ENCODE results near the gene PACSIN2.
"Not testable (repeated sequence)": the region's sequence is repeated elsewhere in the genome, so short reads cannot be mapped to it uniquely, and the experiment has no call there.

The PACSIN2 gene

DNA sequence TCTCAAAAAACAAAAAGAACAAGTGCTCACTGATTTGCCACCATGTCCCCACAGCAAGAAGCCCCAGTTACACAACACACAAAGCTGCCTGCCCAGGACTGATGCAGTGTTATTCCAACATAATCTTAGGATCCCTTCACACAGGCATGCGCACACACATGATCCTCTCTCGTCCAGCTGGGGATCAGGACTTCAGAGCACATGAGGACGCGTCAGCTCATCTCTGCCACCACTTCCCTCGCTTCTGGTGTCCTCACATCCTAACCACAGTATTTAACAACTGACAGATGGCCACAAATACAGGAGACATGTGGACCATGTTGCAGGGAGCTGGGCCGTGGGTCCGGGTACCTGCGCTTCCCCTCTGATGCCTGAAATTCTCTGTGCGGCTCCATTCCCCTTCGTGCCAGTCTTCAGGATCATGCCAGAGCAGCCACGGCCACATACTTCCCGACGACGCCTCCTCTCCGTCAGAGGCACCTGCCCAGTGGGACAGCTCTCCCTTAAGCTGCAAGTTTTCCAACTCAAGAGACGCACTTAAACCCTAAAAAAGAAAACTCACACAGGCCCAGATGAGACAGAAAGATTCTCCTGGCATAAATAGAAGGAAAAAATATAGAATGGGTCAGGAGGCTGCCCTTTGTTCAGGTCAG is 68.3 kb downstream of the PACSIN2 start:
- no peak for DNase-seq (ENCODE audit: low read depth, low spot score)

DNA sequence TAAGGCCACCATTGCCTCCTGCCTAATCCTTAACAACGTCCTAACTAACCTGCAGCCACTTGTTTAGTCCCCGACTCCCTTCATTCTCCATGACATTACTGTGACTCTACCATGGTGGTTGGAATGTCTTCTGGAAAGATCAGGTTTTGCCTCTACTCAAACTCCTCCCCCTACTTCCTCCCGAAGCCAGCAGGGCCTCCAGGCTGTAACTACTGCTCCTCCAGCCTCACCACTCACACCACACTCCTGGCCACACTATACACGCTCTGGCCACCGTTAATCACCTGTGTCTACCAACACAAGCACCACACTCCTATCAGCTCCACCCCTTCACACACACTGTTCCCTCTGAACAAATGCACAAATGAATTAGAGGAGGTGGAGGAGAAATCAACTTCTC is 69.2 kb downstream of the PACSIN2 start:
- DNase-seq (ENCODE audit: low read depth, low spot score), result no peak

DNA sequence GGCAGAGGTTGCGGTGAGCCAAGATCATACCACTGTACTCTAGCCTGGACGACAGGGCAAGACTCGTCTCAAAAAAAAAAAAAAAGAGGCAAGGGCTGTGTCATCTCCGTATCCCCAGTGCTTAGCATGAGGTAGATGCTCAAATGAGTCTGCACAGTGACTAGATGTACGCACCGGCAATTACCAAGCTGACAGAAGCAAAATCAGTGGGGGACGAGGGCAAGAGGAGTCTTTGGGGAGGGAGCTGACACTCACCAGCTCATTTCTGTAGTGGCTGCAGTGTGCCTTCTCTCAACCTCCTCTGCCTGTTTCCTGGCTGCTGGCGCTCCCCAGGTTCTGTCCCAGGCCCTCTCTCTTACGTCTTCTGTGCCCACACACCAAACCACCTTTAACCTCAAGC is 69.9 kb downstream of the PACSIN2 start:
- no peak for DNase-seq (ENCODE audit: low read depth, low spot score)

DNA sequence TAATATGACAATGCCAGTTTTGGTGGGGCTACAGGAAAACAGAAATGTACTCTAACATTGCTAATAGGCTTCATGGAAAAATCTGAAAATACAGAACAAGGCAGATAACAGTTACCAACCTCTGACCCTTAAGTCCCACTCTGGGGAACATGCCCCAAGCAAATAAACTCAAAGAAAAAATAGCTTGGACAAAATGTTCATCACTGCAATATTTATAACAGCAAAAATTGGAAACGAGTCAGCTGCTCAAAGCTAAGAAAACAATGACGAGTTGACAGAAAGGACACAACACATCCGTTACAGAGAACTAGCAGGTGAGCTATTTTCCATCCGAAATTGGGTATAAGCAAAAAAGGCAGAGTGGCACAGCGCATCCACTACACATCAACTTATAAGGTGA is 70.5 kb downstream of the PACSIN2 start:
- no peak for DNase-seq (ENCODE audit: low read depth, low spot score)

DNA sequence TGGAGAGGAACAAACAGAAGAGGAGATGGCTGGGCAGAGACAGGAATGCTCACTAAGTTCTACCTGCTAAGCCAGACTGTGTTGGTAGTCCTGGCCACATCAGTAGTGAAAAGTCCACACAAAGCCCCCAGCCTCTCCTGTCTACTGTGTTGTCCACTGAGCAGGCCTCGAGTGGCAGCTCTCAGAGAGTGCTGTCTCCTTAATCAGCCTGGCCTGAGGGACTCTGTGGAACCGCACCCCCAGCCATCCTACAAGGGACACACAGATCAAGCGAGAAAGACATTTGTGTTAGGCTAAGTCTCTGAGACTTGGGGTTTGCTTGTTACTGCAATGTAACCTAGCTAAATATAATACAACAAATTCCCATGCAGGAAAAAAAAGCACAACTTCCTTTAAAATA is 71.0 kb downstream of the PACSIN2 start:
- no peak for DNase-seq (ENCODE audit: low read depth, low spot score)

DNA sequence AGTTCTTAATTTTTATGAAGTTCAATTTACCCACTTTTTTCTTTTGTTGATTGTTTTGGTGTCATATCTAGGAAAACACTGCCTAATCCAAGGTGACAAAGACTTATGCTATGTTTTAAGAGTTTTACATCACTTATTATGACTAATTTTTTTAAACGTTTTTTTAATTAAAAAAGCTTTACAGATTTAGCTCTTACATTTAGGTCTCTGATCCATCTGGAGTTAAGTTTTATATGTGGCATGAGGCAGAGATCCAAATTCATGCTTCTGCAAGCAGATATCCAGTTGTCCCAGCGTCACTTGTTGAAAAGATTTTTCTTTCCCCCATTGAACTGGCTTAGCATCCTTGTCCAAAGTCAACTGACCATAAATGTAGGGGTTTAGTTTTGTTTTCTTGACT is 72.6 kb downstream of the PACSIN2 start:
- DNase-seq (ENCODE audit: low read depth, low spot score), result no peak

DNA sequence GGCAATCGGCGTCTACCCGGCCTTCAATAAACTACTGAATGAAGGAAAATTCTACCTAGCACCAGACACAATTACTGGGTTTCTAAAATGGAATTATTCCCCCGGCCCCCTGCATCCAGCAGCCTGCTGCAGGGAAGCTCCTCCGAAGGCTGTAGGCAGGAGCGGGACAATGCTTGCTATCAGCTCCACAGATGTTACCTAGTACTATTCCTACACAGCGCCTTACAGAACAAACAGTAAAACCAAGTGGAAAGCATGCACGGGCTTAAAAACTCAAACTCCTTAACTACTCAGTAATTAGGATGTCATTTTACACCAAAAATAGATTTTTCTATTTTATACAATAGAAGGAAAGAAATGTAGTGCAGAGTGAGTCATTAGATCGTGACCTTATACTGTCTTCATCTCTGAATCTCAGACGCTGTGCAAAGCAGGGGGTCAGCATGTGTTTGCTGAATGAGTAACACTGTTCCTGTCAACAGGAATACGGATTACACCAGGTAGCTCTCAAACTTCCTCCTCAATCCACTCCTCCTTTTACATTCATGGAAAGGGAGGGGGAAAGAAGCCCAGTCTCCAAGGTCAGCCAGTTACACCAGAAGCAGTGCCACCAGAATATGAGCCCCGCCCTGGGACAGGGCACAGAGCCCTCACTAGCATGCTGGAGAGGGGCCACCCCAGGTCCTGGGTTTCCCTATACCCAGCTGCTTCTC is 74.9 kb downstream of the PACSIN2 start:
- peak; percentile 73 for DNase-seq (ENCODE audit: low read depth, low spot score)

DNA sequence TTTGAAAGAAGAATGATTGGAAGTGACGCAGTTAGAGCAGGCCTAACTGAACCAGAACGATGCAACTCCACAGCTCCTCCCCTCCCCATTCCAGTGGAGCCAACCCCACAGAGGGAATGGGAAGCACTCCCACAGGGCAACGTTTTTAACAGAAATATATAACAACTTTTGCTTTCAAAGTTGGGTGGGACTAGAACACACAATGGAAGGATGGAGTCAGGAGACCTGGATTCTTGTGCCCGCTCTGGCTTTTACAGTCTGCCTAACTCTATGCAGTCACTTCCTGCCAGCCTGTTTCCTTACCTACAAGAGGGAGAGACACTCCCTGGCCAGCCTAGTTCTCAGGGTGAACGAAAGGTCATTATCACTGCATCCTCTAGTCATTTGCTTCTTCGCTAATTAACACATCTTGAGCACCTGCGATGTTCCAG is 75.5 kb downstream of the PACSIN2 start:
- DNase-seq (ENCODE audit: low read depth, low spot score), result no peak

DNA sequence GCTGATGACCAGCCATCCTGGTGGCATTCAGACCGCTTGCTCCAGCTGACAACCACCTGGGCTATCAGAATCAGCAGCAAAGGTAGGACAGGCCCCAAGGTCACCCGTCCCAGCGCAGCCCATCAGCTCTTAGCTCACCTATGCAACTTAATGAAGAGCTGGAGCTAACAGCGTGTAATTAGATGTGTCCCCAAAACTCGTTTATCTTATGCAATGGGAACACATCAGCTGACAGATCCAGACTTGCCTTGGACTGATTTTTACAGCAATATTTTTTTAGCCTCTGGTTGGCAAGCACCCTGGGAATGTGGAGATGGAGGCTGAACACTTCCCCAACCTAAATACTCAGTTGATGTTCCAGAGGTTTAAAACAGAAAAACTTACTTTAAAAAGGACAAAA is 76.0 kb downstream of the PACSIN2 start:
- DNase-seq (ENCODE audit: low read depth, low spot score), result no peak

DNA sequence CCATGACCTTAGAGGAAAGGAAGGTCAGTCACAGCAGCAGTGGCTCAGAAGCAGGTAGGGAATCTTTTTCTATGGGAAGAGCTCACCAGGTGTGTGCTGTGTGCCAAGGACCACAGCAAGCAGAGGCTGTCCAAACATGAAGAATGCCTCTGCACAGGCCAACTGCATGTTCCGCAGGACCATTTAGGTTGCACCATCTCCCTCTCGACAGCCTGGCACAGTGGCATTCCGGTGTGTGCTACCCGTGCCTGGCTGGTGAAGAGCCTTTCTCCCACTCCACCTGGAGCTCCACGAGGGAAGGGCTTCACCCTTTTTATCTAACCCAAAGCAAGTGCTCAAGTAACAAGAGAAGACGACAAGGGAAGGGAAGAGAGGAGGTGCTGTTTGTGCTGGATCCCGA is 76.5 kb downstream of the PACSIN2 start:
- no peak for DNase-seq (ENCODE audit: low read depth, low spot score)

DNA sequence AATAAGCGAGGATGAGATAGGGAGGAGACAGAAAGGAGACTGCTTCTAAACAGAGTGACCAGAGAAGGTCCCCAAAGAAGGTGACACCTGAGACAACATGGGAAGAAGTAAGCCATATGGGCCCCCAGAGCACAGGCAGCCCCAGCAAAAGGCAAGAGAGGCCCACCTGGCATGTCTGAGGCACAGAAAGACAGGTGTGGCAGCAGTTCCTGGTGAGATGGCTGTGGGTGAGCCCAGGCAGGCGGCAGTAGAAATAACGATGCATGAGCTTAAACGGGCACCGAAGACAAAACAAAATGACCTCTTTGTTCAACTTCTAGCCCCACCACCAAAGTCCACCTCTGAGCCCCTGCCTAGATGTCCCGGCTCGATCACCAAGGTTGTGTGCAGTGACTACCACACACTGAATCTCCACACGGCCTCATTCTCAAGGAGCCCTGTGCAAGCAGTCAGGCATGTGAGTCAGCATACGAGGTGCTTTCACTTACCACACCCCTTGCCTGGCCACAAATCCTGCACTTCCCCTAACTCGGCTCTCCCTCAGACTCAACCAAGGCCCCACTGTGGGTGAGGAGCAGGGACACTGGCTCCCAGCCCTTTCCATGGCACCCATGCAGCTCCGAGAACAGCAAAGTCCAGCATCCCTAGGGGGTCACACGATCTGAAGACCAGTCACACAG is 77.6 kb downstream of the PACSIN2 start:
- DNase-seq (ENCODE audit: low read depth, low spot score), result no peak

DNA sequence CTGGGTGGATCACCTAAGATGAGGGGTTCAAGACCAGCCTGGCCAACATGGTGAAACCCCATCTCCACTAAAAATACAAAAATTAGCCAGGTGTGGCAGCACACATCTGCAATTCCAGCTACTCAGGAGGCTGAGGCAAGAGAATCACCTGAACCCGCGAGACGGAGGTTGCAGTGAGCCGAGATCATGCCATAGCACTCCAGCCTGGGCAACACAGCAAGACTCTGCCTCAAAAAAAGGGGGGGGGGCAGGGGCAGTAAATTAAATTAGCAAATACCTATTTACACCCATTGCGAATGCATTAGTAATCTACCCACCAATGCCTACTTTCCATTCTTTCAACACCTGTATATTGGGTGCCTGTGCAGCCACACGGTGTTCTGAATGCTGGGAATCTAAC is 78.3 kb downstream of the PACSIN2 start:
- DNase-seq (ENCODE audit: low read depth, low spot score), result not testable (repeated sequence)

DNA sequence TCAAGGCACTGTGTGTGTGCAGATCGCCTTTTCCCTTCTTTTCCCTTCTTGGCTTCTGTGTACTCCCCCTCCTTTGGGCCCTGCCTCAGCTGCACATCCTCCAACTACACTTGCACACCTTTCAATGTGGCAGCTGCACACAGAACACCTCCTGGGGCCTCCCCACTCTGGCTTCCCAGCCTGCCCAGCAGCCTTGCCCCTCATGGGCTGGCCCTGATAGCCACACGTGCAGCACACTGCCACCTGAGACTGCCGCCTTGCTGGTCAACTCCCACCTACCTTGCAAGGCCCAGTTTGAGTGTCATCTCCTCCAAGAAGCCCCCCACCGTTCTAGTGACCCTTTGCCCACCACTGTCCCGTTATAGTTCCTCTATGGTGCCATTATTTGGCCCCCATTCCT is 80.6 kb downstream of the PACSIN2 start:
- DNase-seq (ENCODE audit: low read depth, low spot score), result no peak

DNA sequence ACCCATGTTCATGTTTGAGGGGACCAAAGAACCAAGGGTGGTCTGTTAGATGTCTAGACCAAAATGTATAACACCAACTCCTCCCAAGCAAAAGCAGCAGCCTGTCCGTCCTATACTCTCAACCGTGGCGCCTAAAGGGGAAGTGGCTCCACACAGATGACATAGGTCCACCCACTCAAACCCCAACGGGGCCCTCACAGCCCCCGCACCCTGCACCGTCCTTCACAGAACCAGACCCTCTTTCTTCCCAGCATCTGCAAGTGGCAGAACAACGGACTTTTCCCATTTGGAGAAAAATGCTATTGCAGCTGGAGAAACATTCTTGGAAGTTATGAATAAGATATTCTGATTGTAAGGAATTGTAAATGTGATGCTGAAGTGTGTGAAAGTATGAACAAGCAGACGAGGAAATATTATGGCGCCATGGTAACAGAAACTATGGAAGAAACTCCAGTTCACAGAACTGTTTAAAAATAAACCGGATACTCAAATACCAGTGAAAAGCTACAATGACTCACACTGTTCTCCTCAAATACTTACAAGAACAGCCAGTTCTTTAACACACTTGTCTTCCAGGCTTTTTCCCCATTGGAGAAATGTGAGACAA is 81.4 kb downstream of the PACSIN2 start:
- DNase-seq (ENCODE audit: low read depth, low spot score), result peak; percentile 82

DNA sequence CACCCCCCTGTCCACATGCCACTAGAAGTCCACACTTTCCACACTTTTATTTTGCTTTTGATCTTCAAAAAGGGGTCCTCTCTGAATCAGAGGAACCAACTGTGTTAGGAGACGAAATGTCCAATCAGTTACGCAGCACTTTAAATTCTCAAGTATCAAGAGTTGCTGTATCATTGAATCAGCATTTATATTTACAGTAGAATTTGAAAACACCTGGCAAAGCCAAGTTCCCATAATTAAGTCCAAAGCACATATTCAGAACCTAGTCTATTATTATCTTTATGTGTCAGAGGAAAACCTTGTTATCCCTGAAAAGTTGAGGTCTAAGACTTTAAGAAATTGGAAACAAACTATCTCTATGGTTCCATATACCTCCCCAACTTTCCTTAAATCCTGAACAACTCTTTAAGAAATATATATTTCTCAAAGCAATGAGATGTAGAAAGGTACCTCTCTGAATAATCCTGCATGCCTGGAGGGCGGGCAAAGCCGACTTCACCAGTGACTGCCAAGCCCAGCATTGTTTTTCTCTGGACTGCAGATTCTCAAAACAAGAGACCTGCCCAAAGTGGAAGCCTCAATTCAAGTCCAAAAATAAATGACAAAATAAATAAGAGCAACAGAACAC is 82.0 kb downstream of the PACSIN2 start:
- no peak for DNase-seq (ENCODE audit: low read depth, low spot score)

DNA sequence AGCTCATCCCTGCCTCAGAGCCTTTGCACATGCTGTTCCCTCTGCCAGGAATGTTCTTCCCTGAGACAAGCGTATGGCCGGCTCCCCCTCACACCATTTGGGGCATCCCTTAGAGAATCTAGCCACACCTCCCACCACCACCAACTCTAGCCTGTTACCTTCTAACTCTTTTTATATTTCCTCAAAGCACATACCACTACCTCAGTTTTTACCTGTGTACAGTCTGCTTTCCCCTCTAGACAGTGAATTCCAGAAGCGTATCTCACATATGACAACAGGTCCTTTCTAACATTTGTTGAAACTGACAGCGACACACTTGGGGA is 82.8 kb downstream of the PACSIN2 start:
- DNase-seq (ENCODE audit: low read depth, low spot score), result no peak

DNA sequence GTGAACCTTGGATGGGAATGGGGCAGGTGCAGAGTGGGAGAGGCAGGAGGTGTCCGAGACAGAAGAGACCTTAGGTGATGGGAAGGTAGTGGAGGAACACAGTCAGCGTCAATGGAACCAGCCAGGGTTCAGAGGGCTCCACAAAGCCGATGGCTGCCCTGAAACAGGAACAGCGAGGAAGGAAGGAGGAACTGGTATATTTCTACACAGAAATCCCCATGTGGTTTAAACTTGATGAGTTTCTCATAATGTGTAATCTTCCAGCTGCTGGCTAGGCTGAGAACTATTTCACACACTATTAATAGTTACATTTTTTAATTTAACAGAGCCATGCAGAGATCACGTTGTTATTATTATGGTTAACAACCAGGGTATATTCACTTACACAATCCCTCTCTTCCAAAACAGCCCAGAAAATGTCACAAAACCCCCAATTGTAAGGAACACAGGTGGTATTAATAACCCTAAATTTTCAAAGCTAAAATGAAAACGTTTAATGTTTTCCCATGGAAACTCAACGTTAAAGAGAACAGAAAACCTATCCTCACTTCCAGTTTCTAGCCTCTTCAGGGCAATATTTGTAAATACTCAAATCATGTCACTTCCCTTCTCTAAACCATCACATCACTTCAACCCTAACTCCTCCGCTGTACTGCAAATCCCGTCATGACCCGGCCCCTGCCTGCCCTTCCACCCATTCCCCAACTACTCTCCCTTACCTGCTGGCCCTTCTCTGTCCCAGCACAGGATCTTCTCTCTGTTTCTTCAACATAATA is 83.3 kb downstream of the PACSIN2 start:
- no peak for DNase-seq (ENCODE audit: low read depth, low spot score)

DNA sequence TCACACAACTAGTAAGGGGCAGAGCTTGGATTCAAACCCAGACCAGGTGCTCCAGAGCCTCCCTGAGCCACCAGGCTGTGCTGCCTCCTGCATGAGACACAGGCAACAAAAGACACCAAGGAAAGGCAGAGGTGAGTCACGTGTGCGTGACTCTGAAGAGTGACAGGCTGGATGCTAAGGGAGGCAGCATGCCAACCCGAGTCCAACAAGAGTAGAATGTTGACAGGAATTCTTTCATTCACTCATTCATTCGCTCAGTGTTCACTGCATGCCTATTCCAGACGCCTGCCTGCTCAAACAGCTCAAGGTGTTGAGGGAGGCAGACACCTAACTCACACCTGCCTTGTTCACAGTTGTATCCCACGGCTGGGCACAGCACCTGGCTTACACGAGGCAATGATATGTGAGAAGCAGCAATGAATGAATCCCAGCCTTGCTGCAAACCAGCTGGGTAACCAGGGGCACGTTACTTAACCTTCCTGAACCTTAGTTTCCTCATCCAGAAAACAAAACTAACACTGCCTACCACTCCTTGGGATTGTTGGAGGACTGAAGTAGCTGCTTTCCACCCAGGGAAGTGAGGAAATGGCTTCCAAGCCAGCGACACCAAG is 84.0 kb downstream of the PACSIN2 start:
- no peak for DNase-seq (ENCODE audit: low read depth, low spot score)

DNA sequence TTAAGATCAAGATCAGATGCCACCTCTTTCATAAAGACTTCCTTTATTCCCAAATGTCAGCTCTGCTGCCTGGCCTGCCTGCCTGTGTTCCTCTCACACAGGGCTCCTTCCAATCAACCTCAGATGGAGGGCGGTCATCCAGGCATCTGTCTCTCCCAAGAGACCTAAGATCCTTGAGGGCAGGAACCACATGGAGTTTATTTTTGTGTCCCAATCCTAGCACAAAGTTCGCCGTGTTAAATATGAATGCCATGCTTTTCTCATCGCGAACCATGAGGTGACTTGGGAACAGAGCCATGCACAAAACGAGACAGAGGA is 85.2 kb downstream of the PACSIN2 start:
- no peak for DNase-seq (ENCODE audit: low read depth, low spot score)

DNA sequence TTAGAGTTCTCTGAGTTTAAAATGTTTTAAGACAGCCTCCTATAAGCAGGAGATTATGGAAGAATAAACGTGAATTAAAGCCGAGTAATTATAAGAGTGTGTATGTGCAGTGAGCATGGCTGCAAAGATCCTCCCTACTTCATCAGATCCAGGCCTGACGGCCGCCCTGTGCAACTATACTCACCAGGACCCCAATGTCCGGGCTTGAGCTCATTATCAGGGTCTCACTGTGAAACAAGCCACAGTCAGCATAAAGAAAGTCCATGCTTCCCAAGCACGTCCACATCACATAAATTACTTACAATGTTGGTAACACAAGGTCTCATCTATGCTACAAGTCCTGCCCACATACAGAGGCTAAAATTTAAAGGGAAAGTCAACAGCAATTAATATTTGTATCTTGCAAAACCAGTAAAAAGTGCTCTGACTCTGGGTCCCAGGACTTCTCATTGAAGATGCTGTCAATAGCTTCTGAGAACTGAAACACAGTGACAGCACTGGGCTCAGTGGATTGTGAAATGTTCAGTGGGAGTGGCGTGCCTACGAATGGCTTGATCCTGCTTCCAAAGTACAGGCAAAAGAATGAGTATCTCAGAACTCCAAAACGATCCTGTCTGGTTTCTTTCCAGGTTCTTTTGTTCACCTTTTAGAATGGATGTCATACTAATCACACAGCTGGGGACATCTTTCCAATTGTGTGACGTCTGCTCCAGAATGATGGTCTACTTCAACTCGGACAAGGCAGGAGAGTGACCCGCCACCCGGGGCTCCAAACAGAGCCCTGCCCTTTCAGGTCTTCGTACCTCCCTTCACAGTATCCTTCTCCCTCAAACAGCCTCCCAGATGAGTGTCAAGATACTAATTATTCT is 85.7 kb downstream of the PACSIN2 start:
- DNase-seq (ENCODE audit: low read depth, low spot score), result no peak
